Stomach (tissue), 4 donors: ENCODE measurements around the gene TM2D1.
A peak's percentile ranks its signal among the peaks of the same experiment; 100 is the strongest.

Source experiments
- POLR2A ChIP-seq, 4 donors: fragments of 450-650 bp; IDR thresholded peaks; one replicate each; pipeline ENCODE4 v1.6.1; 2016; ENCODE audit warnings: antibody characterized with exemption in 4 of 4, control low read depth in 2 of 4, mild to moderate bottlenecking in 1 of 4, moderate library complexity in 1 of 4
- POLR2AphosphoS5 ChIP-seq, 3 donors: sonication (generic); formaldehyde crosslinking; IDR thresholded peaks; one replicate each; pipeline ENCODE4 v1.6.1; 2016; ENCODE audit warnings: antibody characterized with exemption in 3 of 3
- TF ChIP-seq, protein P1 (sequence below), 7 experiments: fragments of 450-650 bp in 4 of 7; fragments of 200-600 bp in 3 of 7; sonication (generic) in 3 of 7; IDR thresholded peaks; one replicate each; pipeline ENCODE4 v1.5.1; 2016 to 2019; ENCODE audit warnings: antibody characterized with exemption in 7 of 7, control low read depth in 2 of 7, mild to moderate bottlenecking in 1 of 7

DNA sequence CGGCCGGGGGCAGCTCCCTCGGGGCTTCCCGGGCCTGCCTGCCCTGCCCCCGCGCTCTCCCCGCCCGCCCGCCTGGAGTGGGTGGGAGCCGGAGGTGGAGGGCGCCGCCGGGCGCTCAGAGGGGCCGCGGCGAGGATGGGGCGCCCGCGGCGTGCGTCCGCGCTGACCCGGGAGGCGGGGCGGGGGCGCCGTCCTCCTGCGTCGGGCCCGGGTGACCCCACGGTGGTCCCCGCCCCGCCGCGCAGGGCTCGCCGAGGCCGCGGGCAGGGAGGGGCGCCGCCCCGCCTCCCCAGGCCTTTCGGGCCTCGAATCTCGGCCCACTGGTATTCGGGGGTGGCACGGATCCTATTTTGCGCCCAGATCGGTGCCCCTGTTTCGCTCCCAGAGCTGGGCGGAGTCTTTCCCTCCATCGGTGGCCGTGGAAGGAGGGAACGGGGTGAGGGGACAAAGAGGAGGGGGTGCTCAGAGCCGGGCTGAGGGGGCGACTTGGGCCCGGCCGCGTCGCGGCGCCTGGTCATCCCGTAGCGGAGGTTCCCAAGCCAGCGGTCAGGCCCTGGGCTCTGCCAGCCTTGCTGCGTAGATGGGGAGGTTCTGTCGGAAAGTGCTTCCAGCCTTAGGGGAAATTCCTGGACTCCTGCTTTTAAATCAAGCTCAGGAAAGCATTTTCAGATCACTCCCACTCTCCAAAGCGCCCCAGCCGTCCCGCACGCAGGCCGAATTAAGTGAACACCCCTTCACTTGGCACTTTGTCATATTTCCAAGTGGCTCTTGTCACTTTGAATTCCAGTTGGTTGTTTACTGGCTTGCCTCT lies 17.9 kb upstream of the TM2D1 start:
- TF ChIP-seq, protein P1, sequence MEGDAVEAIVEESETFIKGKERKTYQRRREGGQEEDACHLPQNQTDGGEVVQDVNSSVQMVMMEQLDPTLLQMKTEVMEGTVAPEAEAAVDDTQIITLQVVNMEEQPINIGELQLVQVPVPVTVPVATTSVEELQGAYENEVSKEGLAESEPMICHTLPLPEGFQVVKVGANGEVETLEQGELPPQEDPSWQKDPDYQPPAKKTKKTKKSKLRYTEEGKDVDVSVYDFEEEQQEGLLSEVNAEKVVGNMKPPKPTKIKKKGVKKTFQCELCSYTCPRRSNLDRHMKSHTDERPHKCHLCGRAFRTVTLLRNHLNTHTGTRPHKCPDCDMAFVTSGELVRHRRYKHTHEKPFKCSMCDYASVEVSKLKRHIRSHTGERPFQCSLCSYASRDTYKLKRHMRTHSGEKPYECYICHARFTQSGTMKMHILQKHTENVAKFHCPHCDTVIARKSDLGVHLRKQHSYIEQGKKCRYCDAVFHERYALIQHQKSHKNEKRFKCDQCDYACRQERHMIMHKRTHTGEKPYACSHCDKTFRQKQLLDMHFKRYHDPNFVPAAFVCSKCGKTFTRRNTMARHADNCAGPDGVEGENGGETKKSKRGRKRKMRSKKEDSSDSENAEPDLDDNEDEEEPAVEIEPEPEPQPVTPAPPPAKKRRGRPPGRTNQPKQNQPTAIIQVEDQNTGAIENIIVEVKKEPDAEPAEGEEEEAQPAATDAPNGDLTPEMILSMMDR (IDR thresholded peaks at IDR 0.05) = no peak
- peak in 1 of 3 donors; percentile 3 for TF ChIP-seq POLR2AphosphoS5 (IDR thresholded peaks at IDR 0.05)
- TF ChIP-seq POLR2A (IDR thresholded peaks at IDR 0.05) = no peak
